Panc1 (cell line): ENCODE results near the gene RPL39.

Experiments
- POLR2AphosphoS5 ChIP-seq: IDR thresholded peaks from 2 replicates; pipeline ENCODE4 v1.6.1; 2012; ENCODE audit warnings: mild to moderate bottlenecking, low read depth, low read length, moderate library complexity
- SIN3A ChIP-seq: IDR thresholded peaks from 2 replicates; pipeline ENCODE4 v1.6.1; 2012; ENCODE audit warnings: low read depth, mild to moderate bottlenecking, low read length, moderate library complexity, borderline replicate concordance; ENCODE audit not compliant: insufficient read depth

DNA sequence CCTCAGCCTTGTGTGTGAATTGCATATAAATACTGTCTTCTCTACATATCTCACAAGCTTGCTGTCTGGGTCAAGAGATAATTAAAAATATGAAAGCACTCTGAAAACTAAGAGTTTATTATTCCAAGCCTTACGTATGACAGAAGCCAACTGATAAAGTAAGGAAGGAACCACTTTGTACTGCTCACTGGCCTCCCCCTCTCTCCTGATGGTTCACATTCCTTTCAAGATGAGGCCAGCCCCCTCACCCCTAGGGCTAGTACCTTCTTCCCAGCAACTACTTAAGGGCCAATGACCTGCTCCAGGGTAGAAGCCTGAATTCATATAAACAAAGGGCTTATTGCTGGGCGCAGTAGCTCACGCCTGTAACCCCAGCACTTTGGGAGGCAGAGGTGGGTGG, 38.4 kb downstream of the RPL39 start:
- no peak for TF ChIP-seq POLR2AphosphoS5
- no peak for TF ChIP-seq SIN3A
